Measurements from ENCODE around the gene KATNA1. TPM values are rescaled to one million over a fixed set of nuclear protein-coding genes. Genes with fewer than 3 reads are reported as not detected.

The KATNA1 gene
- total RNA-seq, 3 donors from 2014 or later, result 16.6 to 18.4 (median 17.0) TPM

- Mint-ChIP-seq H3K27me3 (ENCODE audit: low read depth) (no peaks in the 10 kb centered on the region), H3K9me3 (no peaks in the 10 kb centered on the region), H3K36me3 (ENCODE audit: insufficient read depth) (peaks cover 7% of the 10 kb centered on the region), H3K4me1 (ENCODE audit: low read depth) (peaks cover 31% of the 10 kb centered on the region), H3K4me3 (no peak overlapping the region)
- no peak for DNase-seq
- no peak for ATAC-seq
These were observed 5.5 kb downstream of the KATNA1 start for GRCh38 chr6:149642829-149643580.

- ATAC-seq (no peak), DNase-seq (no peak)
- peaks cover 11% of the 10 kb centered on the region for H3K36me3 Mint-ChIP-seq (ENCODE audit: insufficient read depth)
- no peaks in the 10 kb centered on the region for H3K27me3 Mint-ChIP-seq (ENCODE audit: low read depth)
- no peak overlapping the region for H3K4me3 Mint-ChIP-seq
- H3K4me1 Mint-ChIP-seq (ENCODE audit: low read depth), result peaks cover 2% of the 10 kb centered on the region
- H3K9me3 Mint-ChIP-seq, result no peaks in the 10 kb centered on the region
These were observed 12.4 kb downstream of the KATNA1 start for GRCh38 chr6:149636124-149636523.

- peaks cover under 1% of the 10 kb centered on the region for H3K4me1 Mint-ChIP-seq (ENCODE audit: low read depth)
- no peaks in the 10 kb centered on the region for H3K9me3 Mint-ChIP-seq
- no peaks in the 10 kb centered on the region for H3K27me3 Mint-ChIP-seq (ENCODE audit: low read depth)
- ATAC-seq (no peak), DNase-seq (no peak)
- H3K36me3 Mint-ChIP-seq (ENCODE audit: insufficient read depth), result peaks cover 11% of the 10 kb centered on the region
- no peak overlapping the region for H3K4me3 Mint-ChIP-seq
These were observed 14.2 kb downstream of the KATNA1 start for GRCh38 chr6:149634315-149634714.

GRCh38 chr6:149628875-149629510 lies 19.5 kb downstream of the KATNA1 start:
- H3K27me3 Mint-ChIP-seq (ENCODE audit: low read depth), result no peaks in the 10 kb centered on the region

GRCh38 chr6:149627672-149628071 lies 20.8 kb downstream of the KATNA1 start:
- Mint-ChIP-seq H3K36me3 (ENCODE audit: insufficient read depth) (peaks cover 30% of the 10 kb centered on the region), H3K4me1 (ENCODE audit: low read depth) (peaks cover 5% of the 10 kb centered on the region), H3K27me3 (ENCODE audit: low read depth) (no peaks in the 10 kb centered on the region), H3K4me3 (no peak overlapping the region), H3K9me3 (no peaks in the 10 kb centered on the region)
- ATAC-seq, result no peak
- DNase-seq, result no peak

More at GRCh38 chr6:149628875-149629510, 19.5 kb downstream of the KATNA1 start:
- H3K36me3 Mint-ChIP-seq (ENCODE audit: insufficient read depth), result peaks cover 25% of the 10 kb centered on the region
- H3K4me3 Mint-ChIP-seq, result no peak overlapping the region
- peaks cover 5% of the 10 kb centered on the region for H3K4me1 Mint-ChIP-seq (ENCODE audit: low read depth)
- no peak for DNase-seq
- ATAC-seq, result no peak
- no peaks in the 10 kb centered on the region for H3K9me3 Mint-ChIP-seq

- Mint-ChIP-seq H3K27me3 (ENCODE audit: low read depth) (no peaks in the 10 kb centered on the region), H3K9me3 (peaks cover 9% of the 10 kb centered on the region), H3K4me3 (no peak overlapping the region), H3K4me1 (ENCODE audit: low read depth) (no peaks in the 10 kb centered on the region), H3K36me3 (ENCODE audit: insufficient read depth) (peaks cover 43% of the 10 kb centered on the region)
- ATAC-seq (no peak), DNase-seq (no peak)
These were observed 32.7 kb downstream of the KATNA1 start for GRCh38 chr6:149615805-149616204.

- no peak for DNase-seq
- H3K27me3 Mint-ChIP-seq (ENCODE audit: low read depth), result no peaks in the 10 kb centered on the region
- H3K9me3 Mint-ChIP-seq, result peaks cover 9% of the 10 kb centered on the region
- no peak overlapping the region for H3K4me3 Mint-ChIP-seq
- H3K36me3 Mint-ChIP-seq (ENCODE audit: insufficient read depth), result peaks cover 39% of the 10 kb centered on the region
- ATAC-seq, result no peak
- peaks cover 5% of the 10 kb centered on the region for H3K4me1 Mint-ChIP-seq (ENCODE audit: low read depth)
These were observed 34.2 kb downstream of the KATNA1 start for GRCh38 chr6:149614337-149614736.

GRCh38 chr6:149608381-149608982 lies 40.0 kb downstream of the KATNA1 start:
- ATAC-seq (no peak), DNase-seq (no peak)
- Mint-ChIP-seq H3K4me1 (ENCODE audit: low read depth) (peaks cover 11% of the 10 kb centered on the region), H3K9me3 (peaks cover 4% of the 10 kb centered on the region), H3K36me3 (ENCODE audit: insufficient read depth) (peaks cover 17% of the 10 kb centered on the region), H3K27me3 (ENCODE audit: low read depth) (no peaks in the 10 kb centered on the region), H3K4me3 (no peak overlapping the region)

- peaks cover 16% of the 10 kb centered on the region for H3K36me3 Mint-ChIP-seq (ENCODE audit: insufficient read depth)
- H3K4me1 Mint-ChIP-seq (ENCODE audit: low read depth), result no peaks in the 10 kb centered on the region
- no peak for ATAC-seq
These were observed 48.0 kb downstream of the KATNA1 start for GRCh38 chr6:149600508-149600907.

GRCh38 chr6:149593408-149593807 lies 55.1 kb downstream of the KATNA1 start:
- no peak overlapping the region for H3K4me3 Mint-ChIP-seq
- ATAC-seq (no peak), DNase-seq (no peak)
- no peaks in the 10 kb centered on the region for H3K9me3 Mint-ChIP-seq
- H3K4me1 Mint-ChIP-seq (ENCODE audit: low read depth), result no peaks in the 10 kb centered on the region
- no peaks in the 10 kb centered on the region for H3K27me3 Mint-ChIP-seq (ENCODE audit: low read depth)
- H3K36me3 Mint-ChIP-seq (ENCODE audit: insufficient read depth), result peaks cover 16% of the 10 kb centered on the region

More at GRCh38 chr6:149600508-149600907, 48.0 kb downstream of the KATNA1 start:
- H3K9me3 Mint-ChIP-seq, result no peaks in the 10 kb centered on the region
- DNase-seq, result no peak
- no peak overlapping the region for H3K4me3 Mint-ChIP-seq
- no peaks in the 10 kb centered on the region for H3K27me3 Mint-ChIP-seq (ENCODE audit: low read depth)

- no peak overlapping the region for H3K4me3 Mint-ChIP-seq
- no peak for DNase-seq
- H3K9me3 Mint-ChIP-seq, result no peaks in the 10 kb centered on the region
- ATAC-seq, result no peak
- no peaks in the 10 kb centered on the region for H3K27me3 Mint-ChIP-seq (ENCODE audit: low read depth)
- H3K36me3 Mint-ChIP-seq (ENCODE audit: insufficient read depth), result peaks cover 17% of the 10 kb centered on the region
- H3K4me1 Mint-ChIP-seq (ENCODE audit: low read depth), result no peaks in the 10 kb centered on the region
These were observed 55.5 kb downstream of the KATNA1 start for GRCh38 chr6:149592983-149593382.

GRCh38 chr6:149586149-149586548 lies 62.4 kb downstream of the KATNA1 start:
- no peak for ATAC-seq
- Mint-ChIP-seq H3K4me1 (ENCODE audit: low read depth) (no peaks in the 10 kb centered on the region), H3K36me3 (ENCODE audit: insufficient read depth) (peaks cover 19% of the 10 kb centered on the region)

GRCh38 chr6:149581349-149581748 lies 67.2 kb downstream of the KATNA1 start:
- no peak for DNase-seq
- no peak for ATAC-seq
- Mint-ChIP-seq H3K36me3 (ENCODE audit: insufficient read depth) (peaks cover 25% of the 10 kb centered on the region), H3K4me3 (no peak overlapping the region), H3K9me3 (no peaks in the 10 kb centered on the region), H3K27me3 (ENCODE audit: low read depth) (no peaks in the 10 kb centered on the region), H3K4me1 (ENCODE audit: low read depth) (no peaks in the 10 kb centered on the region)

More at GRCh38 chr6:149586149-149586548, 62.4 kb downstream of the KATNA1 start:
- Mint-ChIP-seq H3K4me3 (no peak overlapping the region), H3K27me3 (ENCODE audit: low read depth) (no peaks in the 10 kb centered on the region), H3K9me3 (no peaks in the 10 kb centered on the region)
- no peak for DNase-seq

- Mint-ChIP-seq H3K4me1 (ENCODE audit: low read depth) (no peaks in the 10 kb centered on the region), H3K9me3 (no peaks in the 10 kb centered on the region), H3K27me3 (ENCODE audit: low read depth) (no peaks in the 10 kb centered on the region), H3K4me3 (no peak overlapping the region), H3K36me3 (ENCODE audit: insufficient read depth) (peaks cover 25% of the 10 kb centered on the region)
- ATAC-seq (no peak), DNase-seq (no peak)
These were observed 67.6 kb downstream of the KATNA1 start for GRCh38 chr6:149580880-149581279.

Measured in activated T-cell treated with anti-CD3 and anti-CD28 coated beads, Interleukin-2, amount 50 U/mL, for 4 hours (primary cell).